HG02642 (cell line): ENCODE measurements around the gene ARNT2.
"Not testable (repeated sequence)": the region's sequence is repeated elsewhere in the genome, so short reads cannot be mapped to it uniquely, and the experiment has no call there.

ENCODE experiments used
- ATAC-seq: cut with Tn5 transposase; IDR thresholded peaks from one replicate; pipeline ENCODE4 v1.9.1; 2021; ENCODE audit warnings: mild to moderate bottlenecking; ENCODE audit not compliant: unreplicated experiment, poor library complexity

The ARNT2 gene

DNA sequence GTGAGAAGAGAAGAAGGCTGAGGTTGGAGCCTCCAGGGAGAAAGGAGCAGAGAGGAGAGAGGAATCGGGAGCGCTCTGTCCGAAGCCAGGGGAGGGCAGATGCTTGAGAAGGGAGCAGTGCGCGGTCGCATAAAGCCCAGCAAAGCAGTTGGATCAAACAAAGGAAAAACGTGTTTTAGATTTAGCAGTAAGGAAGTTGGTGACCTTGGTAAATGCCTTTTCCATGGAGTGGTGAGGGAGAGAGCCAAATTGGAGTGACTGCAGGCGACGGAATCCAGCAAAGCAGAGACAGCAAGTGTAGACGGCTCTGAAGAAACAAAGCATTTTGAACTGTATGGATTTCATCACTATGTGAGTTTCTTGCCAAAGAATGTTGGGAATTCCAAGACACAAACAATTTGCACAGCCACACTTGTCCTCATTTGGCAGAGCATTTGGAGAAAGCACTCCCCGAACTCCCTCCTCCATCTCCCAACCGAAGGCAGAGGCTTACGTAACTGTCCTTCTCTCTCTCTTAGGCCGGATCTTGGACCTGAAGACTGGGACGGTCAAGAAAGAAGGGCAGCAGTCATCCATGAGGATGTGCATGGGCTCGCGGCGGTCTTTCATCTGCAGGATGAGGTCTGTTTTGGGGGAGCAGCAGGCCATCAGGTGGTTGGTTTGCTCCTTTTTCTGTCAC lies 103.6 kb downstream of the ARNT2 start:
- ATAC-seq: no peak

DNA sequence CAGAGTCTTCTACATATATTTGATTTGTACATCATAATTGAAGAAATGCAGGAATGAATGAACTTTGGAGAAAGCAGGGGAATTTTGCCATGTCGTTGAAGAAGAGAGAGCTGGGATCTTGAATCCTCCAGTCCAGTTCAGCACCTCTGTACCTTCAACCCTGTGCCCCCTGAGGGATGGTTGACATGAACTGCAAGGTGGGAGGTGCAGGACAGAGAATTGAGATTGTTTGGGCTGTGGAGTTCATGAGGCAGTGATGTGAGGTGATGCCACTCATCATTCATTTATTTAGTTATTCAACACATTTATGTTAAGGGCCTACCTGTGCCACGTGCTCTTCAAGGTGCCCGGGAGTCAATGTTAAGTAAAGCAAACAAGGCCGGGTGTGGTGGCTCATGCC lies 104.6 kb downstream of the ARNT2 start:
- no peak for ATAC-seq

DNA sequence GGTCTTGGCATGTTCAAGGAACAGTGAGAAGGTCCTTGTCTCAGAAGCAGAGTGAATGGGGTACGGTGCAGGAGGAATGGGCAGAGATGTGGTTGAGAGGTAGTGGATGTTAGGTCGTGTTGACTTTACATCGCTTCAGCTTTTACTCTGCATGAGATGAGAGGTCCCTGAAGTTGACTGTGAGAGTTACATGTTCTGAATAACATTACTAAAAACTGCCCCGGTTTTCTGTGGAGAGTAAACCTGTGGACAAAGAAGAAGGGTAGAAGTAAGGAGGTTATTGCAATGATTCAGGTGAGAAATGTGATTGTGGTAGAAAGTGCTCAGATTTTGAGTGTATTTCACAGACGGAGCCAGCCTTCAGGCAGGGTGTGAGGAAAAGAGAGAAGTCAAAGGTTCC lies 105.6 kb downstream of the ARNT2 start:
- ATAC-seq: no peak

DNA sequence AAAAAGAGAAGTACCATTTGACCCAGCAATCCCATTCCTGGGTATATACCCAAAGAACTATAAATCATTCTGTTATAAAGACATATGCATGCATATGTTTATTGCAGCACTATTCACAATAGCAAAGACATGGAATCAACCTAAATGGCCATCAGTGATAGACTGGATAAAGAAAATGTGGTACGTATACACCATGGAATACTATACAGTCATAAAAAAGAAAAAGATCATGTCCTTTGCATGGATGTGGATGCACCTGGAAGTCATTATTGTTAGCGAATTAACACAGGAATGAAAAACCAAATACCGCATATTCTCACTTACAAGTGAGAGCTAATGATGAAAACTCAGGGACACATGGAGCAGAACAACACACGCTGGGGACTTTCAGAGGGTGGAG lies 106.8 kb downstream of the ARNT2 start:
- not testable (repeated sequence) for ATAC-seq

DNA sequence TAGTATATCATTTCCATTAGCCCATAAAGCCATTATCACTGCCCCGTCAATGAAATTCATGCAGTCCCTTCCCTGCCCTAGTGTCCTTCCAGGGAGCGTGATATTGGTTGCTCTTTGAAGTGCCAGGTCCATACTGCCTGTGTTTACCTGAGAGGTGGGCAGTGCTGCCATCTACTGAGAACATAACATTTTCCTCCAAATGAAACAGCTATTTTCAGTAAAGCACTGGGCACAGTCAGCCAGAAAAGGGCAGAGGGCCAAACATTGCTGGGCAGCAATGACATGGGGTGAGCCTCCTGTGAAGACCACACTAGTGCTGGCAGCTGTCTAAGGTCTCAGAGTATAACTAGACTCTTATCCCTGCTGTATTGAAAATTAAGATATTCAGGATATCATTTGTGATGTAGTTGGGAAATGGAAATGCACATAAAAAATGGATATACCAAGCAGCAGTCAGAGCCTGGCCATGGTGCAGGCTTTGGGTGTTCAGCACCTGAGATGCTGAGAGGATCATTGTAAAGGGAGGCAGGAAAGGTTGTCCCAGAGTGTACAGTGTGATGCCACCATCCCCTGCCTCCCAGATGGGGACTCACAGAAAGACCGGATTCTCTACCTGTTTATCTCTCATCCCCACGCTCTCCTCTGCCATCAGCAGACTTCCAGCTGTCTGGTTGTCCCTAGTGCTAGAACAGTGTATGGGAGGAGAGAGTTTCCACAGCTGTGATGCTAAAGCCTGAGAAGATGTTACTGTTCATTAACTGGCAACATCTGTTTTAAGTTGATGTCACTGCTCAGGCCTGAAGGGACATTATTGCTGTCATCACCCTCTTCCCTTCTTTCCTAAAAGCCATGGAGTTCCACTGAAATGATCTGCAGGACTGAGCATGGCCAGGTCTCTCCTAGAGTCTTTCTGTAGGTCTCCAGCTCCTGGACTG lies 108.8 kb downstream of the ARNT2 start:
- no peak for ATAC-seq

DNA sequence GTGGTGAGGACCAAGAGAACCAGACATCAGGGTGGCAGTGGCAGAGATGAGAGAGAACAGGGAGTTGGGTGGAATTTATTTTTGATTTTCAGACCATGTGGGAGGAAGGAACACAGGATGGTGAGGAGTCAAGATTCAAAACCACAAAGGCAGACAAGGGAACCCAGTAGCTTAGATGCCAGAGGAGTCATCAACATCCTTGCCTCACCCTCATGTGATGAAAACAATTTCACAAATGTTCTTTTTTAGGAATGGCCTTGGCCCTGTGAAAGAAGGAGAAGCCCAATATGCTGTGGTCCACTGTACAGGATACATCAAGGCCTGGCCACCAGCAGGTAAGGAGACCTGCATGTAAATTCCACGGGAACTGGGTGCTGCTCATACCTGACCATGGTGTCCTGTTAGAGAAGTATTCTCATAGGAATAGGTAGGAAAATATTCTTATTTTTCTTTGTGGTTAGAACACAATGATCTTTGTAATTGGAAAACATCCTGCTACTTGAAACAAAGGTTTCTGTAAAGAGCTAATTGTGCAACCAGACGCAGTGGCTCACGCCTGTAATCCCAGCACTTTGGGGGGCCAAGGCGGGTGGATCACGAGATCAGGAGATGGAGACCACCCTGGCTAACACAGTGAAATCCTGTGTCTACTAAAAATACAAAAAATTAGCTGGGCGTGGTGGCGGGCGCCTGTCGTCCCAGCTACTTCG lies 110.0 kb downstream of the ARNT2 start:
- ATAC-seq: no peak

DNA sequence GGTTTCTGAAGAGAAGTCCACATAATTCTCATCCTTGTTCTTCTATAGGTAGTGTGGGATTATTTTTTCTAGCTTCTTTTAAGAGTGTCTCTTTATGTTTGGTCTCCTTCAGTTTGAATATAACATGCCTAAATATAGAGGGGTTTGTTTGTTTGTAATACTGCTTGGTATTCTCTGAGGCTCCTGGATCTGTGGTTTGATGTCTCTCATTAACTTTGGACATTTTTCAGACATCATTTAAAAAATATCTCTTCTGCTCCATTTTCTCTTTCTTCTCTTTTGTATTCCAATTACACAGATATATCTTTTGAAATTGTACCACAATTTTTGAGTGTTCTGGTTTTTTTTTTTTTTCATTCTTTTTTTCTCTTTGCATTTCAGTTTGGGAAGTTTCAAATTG lies 113.1 kb downstream of the ARNT2 start:
- ATAC-seq: no peak

DNA sequence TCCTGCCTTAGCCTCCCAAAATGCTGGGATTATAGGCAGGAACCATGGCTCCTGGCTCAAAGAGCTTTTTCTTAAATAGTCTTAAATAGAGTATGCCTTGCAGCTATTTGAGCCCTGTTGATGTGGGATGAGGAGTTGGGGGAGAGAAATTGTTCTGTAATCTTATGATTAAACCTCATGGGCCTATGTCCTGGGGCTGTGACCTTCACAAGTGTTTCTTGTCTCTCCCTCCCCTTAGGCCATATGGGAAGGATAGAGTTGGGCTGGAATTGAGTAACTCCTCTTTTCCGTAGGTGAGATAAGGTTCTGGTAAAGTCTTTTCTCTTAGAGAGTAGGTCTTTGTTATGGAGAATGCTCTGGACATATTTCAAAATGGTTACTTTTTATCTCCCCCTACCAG lies 114.3 kb downstream of the ARNT2 start:
- ATAC-seq: no peak

DNA sequence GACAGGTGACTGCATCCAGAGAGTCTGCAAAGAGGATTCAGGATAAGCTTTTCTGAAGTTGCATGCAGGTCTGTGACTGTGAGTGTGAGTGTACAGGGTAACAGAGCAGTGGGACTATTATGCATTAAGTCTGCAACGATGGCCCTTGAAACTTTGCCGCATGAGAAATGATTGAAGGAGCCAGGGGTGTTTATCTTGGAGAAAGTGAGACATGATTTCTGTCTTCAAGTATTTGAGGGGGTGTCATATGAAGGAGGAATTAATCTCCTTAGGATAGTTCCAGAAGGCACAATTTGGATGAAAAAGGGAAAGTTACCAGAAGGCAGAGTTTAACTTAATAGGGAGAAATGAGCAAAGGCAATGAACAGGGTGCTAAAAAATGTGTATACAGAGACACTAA lies 119.6 kb downstream of the ARNT2 start:
- ATAC-seq: no peak

DNA sequence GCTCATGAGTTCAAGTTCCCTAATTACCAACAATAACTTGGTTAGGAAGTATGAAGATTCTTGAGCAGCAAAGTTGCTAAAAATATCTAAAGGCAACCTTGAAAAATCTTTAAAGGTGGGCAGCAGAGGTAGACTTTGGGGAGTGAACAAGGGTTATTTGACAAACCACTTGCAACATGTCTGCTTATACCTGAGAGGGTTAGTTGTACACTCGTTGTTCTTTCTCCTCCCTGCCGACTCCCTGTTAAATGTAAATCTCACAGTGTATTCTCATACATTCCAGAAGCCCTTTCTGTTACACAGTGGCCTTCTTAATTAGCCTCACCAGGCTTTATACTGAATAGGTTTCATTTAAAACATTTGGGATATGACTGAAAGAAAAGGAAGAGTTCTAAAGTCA lies 121.7 kb downstream of the ARNT2 start:
- ATAC-seq: no peak

DNA sequence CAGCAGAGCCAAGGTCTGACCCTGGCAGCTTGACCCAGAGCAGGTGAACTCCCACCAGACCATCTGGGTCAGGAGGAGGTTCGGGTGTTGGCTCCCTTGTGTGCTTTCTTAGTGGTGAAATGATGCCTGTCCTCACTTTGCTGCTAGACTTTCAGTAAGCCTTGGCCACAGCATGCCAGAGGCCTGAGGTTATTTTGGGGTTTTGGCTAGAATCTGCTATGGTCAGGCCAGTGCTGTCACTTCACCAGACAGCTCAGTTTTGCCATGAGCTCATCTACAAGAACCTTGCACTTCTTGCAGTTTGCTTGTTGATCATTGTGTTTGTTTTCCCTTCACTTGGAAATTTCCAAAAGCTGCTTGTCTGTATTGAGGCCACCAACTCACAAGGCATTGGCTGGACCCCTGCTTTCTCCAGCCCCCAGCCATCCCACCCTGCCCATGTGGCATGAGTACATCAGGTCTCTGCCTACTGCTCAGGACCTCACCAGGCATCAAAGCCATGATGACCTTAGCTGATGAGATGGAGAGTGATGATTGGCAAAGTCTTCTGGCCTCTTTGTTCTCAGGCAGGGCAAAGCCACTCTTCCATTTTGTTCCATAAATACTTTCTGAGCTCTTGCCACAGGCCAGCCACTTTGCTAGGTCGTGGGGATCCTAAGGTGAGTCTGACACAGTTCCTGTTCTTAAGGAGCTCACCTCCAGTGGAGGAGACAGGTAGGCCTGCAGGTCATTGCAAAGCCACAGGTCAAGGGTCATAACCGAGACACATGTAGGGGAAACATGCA lies 122.6 kb downstream of the ARNT2 start:
- ATAC-seq: no peak

DNA sequence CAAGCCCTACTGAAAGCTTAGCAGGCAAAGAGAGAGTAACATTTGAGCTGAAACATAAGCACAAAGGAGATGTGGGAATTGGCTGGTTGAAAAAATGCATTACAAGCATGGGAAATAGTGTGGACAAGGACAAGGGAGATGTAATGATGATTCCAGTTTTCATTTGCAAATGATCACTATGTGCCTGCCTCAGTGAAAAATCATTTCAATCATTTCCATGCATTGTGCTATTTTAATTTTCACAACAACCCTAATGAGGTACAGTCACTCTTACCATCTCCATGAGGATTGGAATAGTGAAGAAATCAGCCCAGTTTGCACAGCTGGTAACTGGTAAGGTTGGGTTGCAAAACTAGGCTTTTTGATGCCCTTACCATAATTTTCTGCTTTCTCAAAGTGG lies 123.2 kb downstream of the ARNT2 start:
- no peak for ATAC-seq

DNA sequence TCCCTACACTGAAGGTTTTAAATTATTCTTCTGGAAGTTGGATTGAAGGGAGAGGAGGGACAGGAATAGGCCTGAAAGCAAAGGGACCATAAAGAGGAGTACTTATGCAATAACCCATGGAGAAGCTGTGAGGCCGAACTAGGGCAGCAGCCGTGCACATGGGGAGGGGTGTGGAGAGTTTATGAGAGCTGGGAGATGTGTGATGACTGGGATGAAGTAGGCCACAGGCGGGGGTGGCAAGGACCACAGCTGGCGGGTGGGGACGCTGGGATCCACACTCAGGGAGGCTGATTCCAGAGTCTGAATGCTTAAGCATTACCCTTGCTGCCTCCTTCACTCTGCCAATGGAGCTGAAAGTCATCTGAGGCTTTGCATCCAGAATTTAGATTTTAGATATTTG lies 123.8 kb downstream of the ARNT2 start:
- no peak for ATAC-seq

DNA sequence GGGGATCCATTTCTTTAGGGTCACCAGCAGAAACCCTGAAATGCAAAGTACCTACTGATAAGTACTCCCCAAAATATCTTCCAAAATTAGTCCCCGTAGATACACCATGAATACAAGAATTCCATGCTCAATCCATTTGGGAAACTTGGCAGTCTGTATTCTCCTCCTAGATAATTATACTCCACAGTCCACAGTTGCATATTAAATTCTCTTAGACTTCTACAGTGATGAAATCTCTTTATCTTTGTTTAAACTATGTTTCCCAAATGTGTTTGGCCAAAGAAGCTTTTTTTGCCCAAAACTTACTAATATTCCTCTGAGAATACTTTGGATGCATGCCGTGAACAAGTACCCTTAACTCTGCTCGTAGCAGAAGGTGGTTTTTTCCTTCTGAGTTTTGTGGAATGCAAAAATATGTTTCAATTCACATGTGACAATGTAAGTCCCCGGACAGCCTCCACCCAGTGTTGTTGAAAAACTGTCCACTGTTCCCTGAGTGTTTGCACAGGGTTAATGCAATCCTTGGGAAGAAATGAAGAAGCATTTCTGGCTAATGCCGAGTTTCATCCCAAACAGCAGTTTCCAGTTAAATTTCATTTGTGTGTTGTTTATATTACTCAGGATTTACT lies 126.7 kb downstream of the ARNT2 start:
- ATAC-seq: no peak

DNA sequence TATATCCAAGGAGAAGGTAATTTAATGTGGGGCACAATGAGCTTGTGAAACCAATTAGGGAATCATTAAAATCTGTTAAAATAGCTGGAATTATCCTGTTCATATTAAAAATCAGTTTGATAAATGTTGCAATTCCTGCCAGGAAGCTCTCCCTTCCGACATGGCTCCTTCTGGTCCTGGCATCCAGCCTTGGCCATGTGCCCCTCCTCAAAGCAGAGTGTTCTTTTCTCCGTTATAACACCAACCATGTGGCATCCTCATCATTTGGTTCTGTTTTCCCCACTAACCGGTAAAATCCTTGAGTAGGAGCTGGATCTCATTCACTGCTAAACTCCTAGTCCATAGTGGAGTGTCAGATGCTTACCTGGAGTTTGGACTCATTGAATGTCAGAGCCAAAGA lies 127.2 kb downstream of the ARNT2 start:
- no peak for ATAC-seq

DNA sequence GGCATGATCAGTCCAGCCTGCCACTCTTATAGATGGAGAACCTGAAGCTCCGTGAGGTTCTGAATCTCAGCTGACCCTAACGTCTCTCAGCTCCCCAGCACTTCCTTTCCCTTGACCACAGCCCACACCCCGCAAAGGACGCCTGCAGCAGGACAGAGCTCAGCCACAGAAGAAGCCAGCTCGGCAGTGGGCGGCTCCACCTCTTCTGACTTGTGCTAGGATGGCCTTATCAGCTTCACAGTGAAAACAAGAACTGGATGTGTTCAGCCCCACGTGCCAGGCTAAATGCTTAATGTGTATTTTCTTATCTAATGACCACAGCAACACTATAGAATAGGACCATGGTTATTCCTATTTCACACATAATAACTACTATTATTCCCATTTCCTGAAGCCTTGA lies 127.6 kb downstream of the ARNT2 start:
- no peak for ATAC-seq

DNA sequence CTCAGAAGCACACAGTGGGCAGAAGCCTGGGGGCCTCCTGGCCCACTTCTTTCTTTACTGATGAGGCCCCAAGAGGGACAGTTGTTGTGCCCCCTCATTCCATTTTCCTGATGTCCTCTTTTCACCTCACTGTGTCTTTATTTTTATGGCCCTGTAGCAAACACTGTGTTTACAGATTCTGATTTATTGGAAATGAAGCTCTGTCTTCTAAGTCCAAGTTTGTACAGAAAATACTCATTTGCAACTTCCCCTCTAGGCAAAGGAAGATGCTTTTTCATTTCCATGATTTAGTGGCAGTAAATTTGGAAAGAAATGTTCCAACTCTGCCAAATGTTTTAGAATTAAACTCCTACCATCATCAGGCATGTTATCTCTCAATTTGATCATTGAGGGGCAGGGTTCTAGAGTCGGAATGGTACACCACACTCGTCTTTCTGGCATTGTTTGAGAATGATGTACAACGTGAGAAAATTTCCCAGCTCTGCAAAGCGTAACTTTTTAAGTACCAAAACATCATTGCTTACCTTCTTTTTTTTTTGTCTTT lies 129.7 kb downstream of the ARNT2 start:
- ATAC-seq: no peak

DNA sequence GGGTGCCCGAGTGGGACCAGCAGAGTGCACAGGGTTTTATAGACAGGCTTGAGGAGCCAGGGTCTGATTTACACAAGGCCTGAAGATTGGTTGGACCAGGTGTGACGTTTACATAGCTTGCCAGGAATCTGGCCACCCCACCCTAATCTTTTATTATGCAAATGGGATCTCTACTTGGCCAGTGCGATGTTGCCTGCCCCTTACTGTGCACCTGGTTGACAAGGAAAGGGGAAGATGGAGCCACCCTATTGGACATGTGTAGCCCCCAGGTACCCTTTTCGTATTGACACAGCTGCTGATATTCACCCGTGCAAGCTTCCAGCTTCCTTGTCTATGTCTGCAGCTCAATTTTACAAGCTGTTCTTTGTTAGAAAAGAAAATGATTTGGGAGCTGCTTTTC lies 132.0 kb downstream of the ARNT2 start:
- no peak for ATAC-seq

DNA sequence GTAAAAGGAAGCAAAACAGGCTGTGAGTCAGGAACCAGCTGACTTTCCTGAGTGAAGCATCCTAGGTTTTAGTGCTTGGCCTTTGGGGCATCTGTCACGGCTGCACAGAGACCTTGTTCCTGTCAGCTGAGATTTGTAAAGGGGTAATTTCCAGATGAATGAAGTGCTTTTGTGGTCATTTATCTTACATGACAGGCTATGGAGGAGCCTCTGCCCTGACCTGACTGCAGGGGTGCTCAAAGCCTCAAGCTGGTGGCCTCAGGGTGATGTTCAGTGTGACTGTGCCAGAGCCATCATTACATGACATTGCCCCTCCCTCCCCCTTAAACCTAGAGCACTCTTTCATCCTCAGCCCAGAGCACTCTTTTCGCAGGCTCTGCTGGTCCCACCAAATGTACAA lies 132.5 kb downstream of the ARNT2 start:
- no peak for ATAC-seq

DNA sequence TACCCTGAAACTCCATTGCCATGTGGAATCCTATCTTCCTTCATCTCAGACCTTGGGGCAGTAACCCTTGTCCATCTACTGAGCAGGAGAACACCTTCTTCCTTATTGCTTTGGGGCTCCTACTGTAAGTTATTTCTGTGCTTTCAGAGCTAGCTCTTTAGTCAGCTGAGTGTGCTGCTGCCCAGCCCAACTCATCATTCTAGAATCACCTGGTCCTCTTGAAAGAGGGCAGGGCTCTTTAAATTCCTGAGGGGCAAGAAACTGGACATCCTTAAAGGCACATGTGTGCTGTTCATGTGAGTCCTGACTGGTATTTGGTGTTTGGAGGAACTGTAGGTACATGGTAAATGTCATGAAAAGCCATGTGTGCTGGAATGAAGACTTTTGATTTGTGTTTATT lies 140.9 kb downstream of the ARNT2 start:
- no peak for ATAC-seq
